GM21619 (cell line): Measurements from ENCODE around the gene PLPPR4.
"Not testable (repeated sequence)": the region's sequence is repeated elsewhere in the genome, so short reads cannot be mapped to it uniquely, and the experiment has no call there.

Experiments
- ATAC-seq: cut with Tn5 transposase; IDR thresholded peaks from one replicate; pipeline ENCODE4 v1.9.1; 2021; ENCODE audit not compliant: unreplicated experiment

The PLPPR4 gene

GRCh38 chr1:99268021-99268420 is 3.7 kb downstream of the PLPPR4 start:
- ATAC-seq: no peak

- no peak for ATAC-seq
Measured at GRCh38 chr1:99269321-99269720, 5.0 kb downstream of the PLPPR4 start.

GRCh38 chr1:99270646-99271045 is 6.4 kb downstream of the PLPPR4 start:
- no peak for ATAC-seq

- ATAC-seq: no peak
Measured at GRCh38 chr1:99271249-99271648, 7.0 kb downstream of the PLPPR4 start.

- ATAC-seq: no peak
Measured at GRCh38 chr1:99277066-99277465, 12.8 kb downstream of the PLPPR4 start.

GRCh38 chr1:99279525-99279924 is 15.2 kb downstream of the PLPPR4 start:
- no peak for ATAC-seq

- no peak for ATAC-seq
Measured at GRCh38 chr1:99281105-99281504, 16.8 kb downstream of the PLPPR4 start.

GRCh38 chr1:99282536-99282935 is 18.2 kb downstream of the PLPPR4 start:
- no peak for ATAC-seq

GRCh38 chr1:99283521-99283920 is 19.2 kb downstream of the PLPPR4 start:
- not testable (repeated sequence) for ATAC-seq

GRCh38 chr1:99292886-99293285 is 28.6 kb downstream of the PLPPR4 start:
- no peak for ATAC-seq

- no peak for ATAC-seq
Measured at GRCh38 chr1:99297923-99298322, 33.6 kb downstream of the PLPPR4 start.

- no peak for ATAC-seq
Measured at GRCh38 chr1:99304725-99305282, 40.5 kb downstream of the PLPPR4 start.

GRCh38 chr1:99305626-99306025 is 41.3 kb downstream of the PLPPR4 start:
- no peak for ATAC-seq

GRCh38 chr1:99306056-99306455 is 41.8 kb downstream of the PLPPR4 start:
- no peak for ATAC-seq

GRCh38 chr1:99306644-99307043 is 42.4 kb downstream of the PLPPR4 start:
- no peak for ATAC-seq

GRCh38 chr1:99315305-99315704 is 51.0 kb downstream of the PLPPR4 start:
- ATAC-seq: no peak

GRCh38 chr1:99326215-99326949 is 62.1 kb downstream of the PLPPR4 start:
- ATAC-seq: no peak

GRCh38 chr1:99327357-99327756 is 63.1 kb downstream of the PLPPR4 start:
- ATAC-seq: no peak

- no peak for ATAC-seq
Measured at GRCh38 chr1:99328171-99328570, 63.9 kb downstream of the PLPPR4 start.

GRCh38 chr1:99331083-99331482 is 66.8 kb downstream of the PLPPR4 start:
- ATAC-seq: no peak

- ATAC-seq: no peak
Measured at GRCh38 chr1:99331636-99332035, 67.3 kb downstream of the PLPPR4 start.

GRCh38 chr1:99332561-99332960 is 68.3 kb downstream of the PLPPR4 start:
- ATAC-seq: no peak

- ATAC-seq: no peak
Measured at GRCh38 chr1:99334991-99335390, 70.7 kb downstream of the PLPPR4 start.
